K562 (cell line): ENCODE data around the gene ACADVL. TPM values are rescaled to one million over a fixed set of nuclear protein-coding genes. Genes with fewer than 3 reads are reported as not detected.
A peak's percentile ranks its signal among the peaks of the same experiment; 100 is the strongest.

Source experiments
- CREB1 ChIP-seq, 2 experiments: sonication (generic) in 1 of 2; formaldehyde crosslinking in 1 of 2; IDR thresholded peaks; 2 replicates each; pipeline versions ENCODE4 v1.6.1 to v1.8.0; 2012 to 2022; ENCODE audit warnings: inconsistent platforms in 1 of 2, mild to moderate bottlenecking in 1 of 2, missing genetic modification reagents in 1 of 2, moderate library complexity in 1 of 2
- CSDE1 ChIP-seq, 2 experiments: fragments of 450-650 bp; IDR thresholded peaks; 2 replicates each; pipeline ENCODE4 v1.6.1; 2016; ENCODE audit warnings: mild to moderate bottlenecking in 1 of 2
- KLF13 ChIP-seq: fragments of 450-650 bp; IDR thresholded peaks from 2 replicates; pipeline ENCODE4 v1.6.1; 2016; ENCODE audit warnings: missing genetic modification characterization, low read depth, mild to moderate bottlenecking, missing compliant biosample characterization, moderate library complexity, borderline replicate concordance
- MAZ ChIP-seq, 2 experiments: fragments of 450-650 bp in 1 of 2; sonication (generic) in 1 of 2; formaldehyde crosslinking; IDR thresholded peaks in 1 of 2; conservative IDR thresholded peaks in 1 of 2; 2 replicates each; pipeline versions ENCODE4 v1.4.0 to v1.5.0; 2020; ENCODE audit warnings: mild to moderate bottlenecking in 1 of 2, missing genetic modification reagents in 1 of 2
- MXI1 ChIP-seq: IDR thresholded peaks from 2 replicates; pipeline ENCODE4 v1.6.1; 2011; ENCODE audit warnings: low read depth, mild to moderate bottlenecking, improper control_type of control experiment, low read length
- PHF8 ChIP-seq: fragments of 200-600 bp; sonication (generic); IDR thresholded peaks from 2 replicates; pipeline ENCODE4 v1.6.1; 2012; ENCODE audit warnings: mixed run types, mild to moderate bottlenecking, inconsistent platforms, low read length, moderate library complexity, borderline replicate concordance
- ZBTB7A ChIP-seq: IDR thresholded peaks from 2 replicates; pipeline ENCODE4 v1.6.1; 2011; ENCODE audit warnings: low read depth, mild to moderate bottlenecking, low read length, moderate library complexity, borderline replicate concordance; ENCODE audit not compliant: control insufficient read depth
- polyA plus RNA-seq, 8 experiments: library from polyadenylated mRNA; depleted of rRNA in 4 of 8; stranded (reverse) in 5 of 8; unstranded in 3 of 8; fragments of >200 nt; fragmentation: Nextera tagmentation in 2 of 8; fragmentation: Illumina TruSeq in 1 of 8; extraction: Ambion mirVana in 2 of 8; extraction: Trizol in 1 of 8; gene quantifications; 2 replicates each; pipeline versions ENCODE4 v1.2.1 to v1.2.3, GENCODE V29; 2011 to 2014; ENCODE audit warnings: inconsistent platforms in 1 of 8, missing spikeins in 1 of 8
- total RNA-seq, 7 experiments: library from RNA; depleted of rRNA in 6 of 7; stranded (reverse); fragments of >200 nt in 6 of 7; fragmentation: Illumina TruSeq in 2 of 7; extraction: Trizol in 2 of 7; gene quantifications; 2 replicates each; pipeline versions ENCODE4 v1.2.1 to v1.2.3, GENCODE V29; 2011 to 2021; ENCODE audit warnings: low replicate concordance in 1 of 7
- TF ChIP-seq, protein P1 (sequence below), 2 experiments: fragments of 450-650 bp in 1 of 2; IDR thresholded peaks; 2 replicates each; pipeline ENCODE4 v1.6.1; 2011 to 2017; ENCODE audit warnings: low read depth in 2 of 2, antibody characterized with exemption in 1 of 2, borderline replicate concordance in 1 of 2, low read length in 1 of 2, mild to moderate bottlenecking in 1 of 2, mixed read lengths in 1 of 2; ENCODE audit not compliant: control insufficient read depth in 1 of 2
- TF ChIP-seq, protein P2 (sequence below): fragments of 450-650 bp; IDR thresholded peaks from 2 replicates; pipeline ENCODE4 v1.7.0; 2016; ENCODE audit warnings: borderline replicate concordance
- TF ChIP-seq, protein P3 (sequence below), 2 experiments: fragments of 450-650 bp; IDR thresholded peaks; 2 replicates each; pipeline ENCODE4 v1.6.1; 2016
- TF ChIP-seq, protein P4 (sequence below): sonication (generic); formaldehyde crosslinking; IDR thresholded peaks from 2 replicates; pipeline ENCODE4 v1.8.0; 2022; ENCODE audit warnings: missing genetic modification reagents, mild to moderate bottlenecking, moderate library complexity, borderline replicate concordance
- TF ChIP-seq, protein P5 (sequence below): fragments of 200-800 bp; sonication (Bioruptor generic); IDR thresholded peaks from 2 replicates; pipeline ENCODE4 v1.6.1; 2017; ENCODE audit warnings: missing genetic modification characterization, missing compliant biosample characterization

Gene ACADVL
- total and polyA plus RNA-seq, 9 of the 15 experiments (the other 6 are each of a cell fraction or from before 2014, with no cell fraction given) = 25.5 to 449 (median 214) TPM

DNA sequence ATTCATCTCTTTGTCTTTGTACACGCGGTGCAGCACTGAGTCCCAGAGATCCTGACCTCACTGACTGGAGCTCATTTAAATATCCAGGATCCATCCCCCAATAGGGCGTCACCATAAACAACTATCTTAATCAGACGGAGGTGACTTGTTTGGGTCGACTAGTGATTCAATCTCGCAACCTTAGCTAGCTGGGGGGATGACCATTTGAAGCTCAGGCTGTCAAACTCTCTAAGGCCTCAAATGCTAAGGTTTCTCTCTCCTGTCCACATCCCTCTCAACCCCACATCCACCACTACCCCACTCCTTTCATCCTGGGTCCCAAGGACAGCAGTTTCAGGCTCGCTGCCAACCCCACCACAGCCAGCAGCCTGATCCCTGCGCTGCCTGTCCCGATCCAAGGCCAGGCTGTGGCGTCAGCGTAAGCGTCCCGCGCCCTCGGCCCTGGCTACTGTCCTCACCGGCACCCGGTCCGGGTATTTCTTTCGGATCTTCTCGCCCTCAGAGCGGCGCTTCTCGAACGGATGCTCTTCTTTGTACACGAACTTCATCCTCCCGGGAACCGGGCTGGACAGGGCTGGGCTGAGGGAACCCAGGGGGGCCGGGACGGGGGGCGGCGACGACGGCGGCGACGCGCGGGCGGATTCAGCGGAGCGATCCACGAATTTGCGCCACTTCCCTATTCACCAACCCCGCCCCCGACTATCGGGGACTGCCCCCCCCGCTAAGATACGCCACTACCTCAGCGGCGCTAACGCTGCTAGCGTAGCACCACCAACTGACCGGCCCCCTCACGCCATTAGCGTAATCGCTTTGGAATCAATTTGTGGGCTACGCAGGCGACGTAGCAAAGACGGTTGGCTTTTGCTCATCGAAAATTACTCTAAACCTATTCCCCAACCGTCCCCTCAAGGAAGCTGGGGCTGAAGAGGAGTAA lies 22.3 kb downstream of the ACADVL start, which contains the start of gene GABARAP (continued):
- TF ChIP-seq, protein P1, sequence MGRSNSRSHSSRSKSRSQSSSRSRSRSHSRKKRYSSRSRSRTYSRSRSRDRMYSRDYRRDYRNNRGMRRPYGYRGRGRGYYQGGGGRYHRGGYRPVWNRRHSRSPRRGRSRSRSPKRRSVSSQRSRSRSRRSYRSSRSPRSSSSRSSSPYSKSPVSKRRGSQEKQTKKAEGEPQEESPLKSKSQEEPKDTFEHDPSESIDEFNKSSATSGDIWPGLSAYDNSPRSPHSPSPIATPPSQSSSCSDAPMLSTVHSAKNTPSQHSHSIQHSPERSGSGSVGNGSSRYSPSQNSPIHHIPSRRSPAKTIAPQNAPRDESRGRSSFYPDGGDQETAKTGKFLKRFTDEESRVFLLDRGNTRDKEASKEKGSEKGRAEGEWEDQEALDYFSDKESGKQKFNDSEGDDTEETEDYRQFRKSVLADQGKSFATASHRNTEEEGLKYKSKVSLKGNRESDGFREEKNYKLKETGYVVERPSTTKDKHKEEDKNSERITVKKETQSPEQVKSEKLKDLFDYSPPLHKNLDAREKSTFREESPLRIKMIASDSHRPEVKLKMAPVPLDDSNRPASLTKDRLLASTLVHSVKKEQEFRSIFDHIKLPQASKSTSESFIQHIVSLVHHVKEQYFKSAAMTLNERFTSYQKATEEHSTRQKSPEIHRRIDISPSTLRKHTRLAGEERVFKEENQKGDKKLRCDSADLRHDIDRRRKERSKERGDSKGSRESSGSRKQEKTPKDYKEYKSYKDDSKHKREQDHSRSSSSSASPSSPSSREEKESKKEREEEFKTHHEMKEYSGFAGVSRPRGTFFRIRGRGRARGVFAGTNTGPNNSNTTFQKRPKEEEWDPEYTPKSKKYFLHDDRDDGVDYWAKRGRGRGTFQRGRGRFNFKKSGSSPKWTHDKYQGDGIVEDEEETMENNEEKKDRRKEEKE (IDR thresholded peaks at IDR 0.05; ENCODE audit: borderline replicate concordance in 1 of 2, control insufficient read depth in 1 of 2, low read depth in 2 of 2, low read length in 1 of 2) = no peak
- TF ChIP-seq, protein P2, sequence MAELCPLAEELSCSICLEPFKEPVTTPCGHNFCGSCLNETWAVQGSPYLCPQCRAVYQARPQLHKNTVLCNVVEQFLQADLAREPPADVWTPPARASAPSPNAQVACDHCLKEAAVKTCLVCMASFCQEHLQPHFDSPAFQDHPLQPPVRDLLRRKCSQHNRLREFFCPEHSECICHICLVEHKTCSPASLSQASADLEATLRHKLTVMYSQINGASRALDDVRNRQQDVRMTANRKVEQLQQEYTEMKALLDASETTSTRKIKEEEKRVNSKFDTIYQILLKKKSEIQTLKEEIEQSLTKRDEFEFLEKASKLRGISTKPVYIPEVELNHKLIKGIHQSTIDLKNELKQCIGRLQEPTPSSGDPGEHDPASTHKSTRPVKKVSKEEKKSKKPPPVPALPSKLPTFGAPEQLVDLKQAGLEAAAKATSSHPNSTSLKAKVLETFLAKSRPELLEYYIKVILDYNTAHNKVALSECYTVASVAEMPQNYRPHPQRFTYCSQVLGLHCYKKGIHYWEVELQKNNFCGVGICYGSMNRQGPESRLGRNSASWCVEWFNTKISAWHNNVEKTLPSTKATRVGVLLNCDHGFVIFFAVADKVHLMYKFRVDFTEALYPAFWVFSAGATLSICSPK = no peak
- TF ChIP-seq ZBTB7A (peak; percentile 71; the same call in 1 of the 2 replicates), KLF13 (tag) (0 out of 2 replicates have a peak, but pooled peaks have one; percentile 28), MXI1 (0 out of 2 replicates have a peak, but pooled peaks have one; percentile 3), PHF8 (peak; percentile 59; the same call in 1 of the 2 replicates), MAZ (CRISPR knock-in tag; conservative IDR thresholded peaks at IDR 0.05 in 1 of 2, IDR thresholded peaks at IDR 0.05 in 1 of 2) (peak; percentile 35 to 59; a peak in 3 of 4 replicates), CSDE1 (IDR thresholded peaks at IDR 0.05) (no peak), CREB1 (IDR thresholded peaks at IDR 0.05) (0 out of 2 replicates have a peak, but pooled peaks have one; percentile 31), CREB1 (CRISPR knock-in tag; IDR thresholded peaks at IDR 0.05) (peak; percentile 47; the same call in 1 of the 2 replicates)
- TF ChIP-seq, protein P3, sequence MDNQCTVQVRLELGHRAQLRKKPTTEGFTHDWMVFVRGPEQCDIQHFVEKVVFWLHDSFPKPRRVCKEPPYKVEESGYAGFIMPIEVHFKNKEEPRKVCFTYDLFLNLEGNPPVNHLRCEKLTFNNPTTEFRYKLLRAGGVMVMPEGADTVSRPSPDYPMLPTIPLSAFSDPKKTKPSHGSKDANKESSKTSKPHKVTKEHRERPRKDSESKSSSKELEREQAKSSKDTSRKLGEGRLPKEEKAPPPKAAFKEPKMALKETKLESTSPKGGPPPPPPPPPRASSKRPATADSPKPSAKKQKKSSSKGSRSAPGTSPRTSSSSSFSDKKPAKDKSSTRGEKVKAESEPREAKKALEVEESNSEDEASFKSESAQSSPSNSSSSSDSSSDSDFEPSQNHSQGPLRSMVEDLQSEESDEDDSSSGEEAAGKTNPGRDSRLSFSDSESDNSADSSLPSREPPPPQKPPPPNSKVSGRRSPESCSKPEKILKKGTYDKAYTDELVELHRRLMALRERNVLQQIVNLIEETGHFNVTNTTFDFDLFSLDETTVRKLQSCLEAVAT (IDR thresholded peaks at IDR 0.05) = peak; percentile 59 to 66; a peak in 3 of 4 replicates
- TF ChIP-seq, protein P4, sequence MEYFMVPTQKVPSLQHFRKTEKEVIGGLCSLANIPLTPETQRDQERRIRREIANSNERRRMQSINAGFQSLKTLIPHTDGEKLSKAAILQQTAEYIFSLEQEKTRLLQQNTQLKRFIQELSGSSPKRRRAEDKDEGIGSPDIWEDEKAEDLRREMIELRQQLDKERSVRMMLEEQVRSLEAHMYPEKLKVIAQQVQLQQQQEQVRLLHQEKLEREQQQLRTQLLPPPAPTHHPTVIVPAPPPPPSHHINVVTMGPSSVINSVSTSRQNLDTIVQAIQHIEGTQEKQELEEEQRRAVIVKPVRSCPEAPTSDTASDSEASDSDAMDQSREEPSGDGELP = peak; percentile 53
- TF ChIP-seq, protein P5, sequence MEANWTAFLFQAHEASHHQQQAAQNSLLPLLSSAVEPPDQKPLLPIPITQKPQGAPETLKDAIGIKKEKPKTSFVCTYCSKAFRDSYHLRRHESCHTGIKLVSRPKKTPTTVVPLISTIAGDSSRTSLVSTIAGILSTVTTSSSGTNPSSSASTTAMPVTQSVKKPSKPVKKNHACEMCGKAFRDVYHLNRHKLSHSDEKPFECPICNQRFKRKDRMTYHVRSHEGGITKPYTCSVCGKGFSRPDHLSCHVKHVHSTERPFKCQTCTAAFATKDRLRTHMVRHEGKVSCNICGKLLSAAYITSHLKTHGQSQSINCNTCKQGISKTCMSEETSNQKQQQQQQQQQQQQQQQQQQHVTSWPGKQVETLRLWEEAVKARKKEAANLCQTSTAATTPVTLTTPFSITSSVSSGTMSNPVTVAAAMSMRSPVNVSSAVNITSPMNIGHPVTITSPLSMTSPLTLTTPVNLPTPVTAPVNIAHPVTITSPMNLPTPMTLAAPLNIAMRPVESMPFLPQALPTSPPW (CRISPR knock-in tag) = peak; percentile 90
